HT-29 (cell line): ENCODE results near the gene PSAPL1. TPM values are rescaled to one million over a fixed set of nuclear protein-coding genes. Genes with fewer than 3 reads are reported as not detected.
"Not testable (repeated sequence)": the region's sequence is repeated elsewhere in the genome, so short reads cannot be mapped to it uniquely, and the experiment has no call there.

Source experiments
- DNase-seq: peaks from one replicate; pipeline ENCODE4 v3.0.0-alpha.2; 2015; ENCODE audit warnings: low spot score
- total RNA-seq: library from RNA; depleted of rRNA; stranded (reverse); fragments of >200 nt; shearing (Covaris generic); gene quantifications from 2 replicates; pipeline ENCODE4 v1.2.3, GENCODE V29; 2014

The PSAPL1 gene
- total RNA-seq, 1 experiment from 2014 or later, result not detected

- DNase-seq, result no peak
Measured at GRCh38 chr4:7459471-7459870, 24.7 kb upstream of the PSAPL1 start.

GRCh38 chr4:7458477-7458876 is 23.7 kb upstream of the PSAPL1 start:
- DNase-seq, result no peak

GRCh38 chr4:7458066-7458425 is 23.3 kb upstream of the PSAPL1 start:
- DNase-seq, result no peak

- no peak for DNase-seq
Measured at GRCh38 chr4:7457201-7458065, 22.7 kb upstream of the PSAPL1 start.

- DNase-seq, result not testable (repeated sequence)
Measured at GRCh38 chr4:7452802-7453201, 18.1 kb upstream of the PSAPL1 start.

- DNase-seq, result no peak
Measured at GRCh38 chr4:7451800-7452199, 17.1 kb upstream of the PSAPL1 start.

GRCh38 chr4:7451434-7451789 is 16.7 kb upstream of the PSAPL1 start:
- DNase-seq, result no peak

- DNase-seq, result no peak
Measured at GRCh38 chr4:7450775-7451433, 16.2 kb upstream of the PSAPL1 start.

GRCh38 chr4:7448036-7448435 is 13.3 kb upstream of the PSAPL1 start:
- no peak for DNase-seq

GRCh38 chr4:7447236-7447635 is 12.5 kb upstream of the PSAPL1 start:
- DNase-seq, result no peak

GRCh38 chr4:7444731-7445130 is 10.0 kb upstream of the PSAPL1 start:
- no peak for DNase-seq

- no peak for DNase-seq
Measured at GRCh38 chr4:7444314-7444713, 9.6 kb upstream of the PSAPL1 start.

GRCh38 chr4:7442574-7443162 is 7.9 kb upstream of the PSAPL1 start:
- DNase-seq, result no peak

GRCh38 chr4:7441201-7441600 is 6.5 kb upstream of the PSAPL1 start:
- DNase-seq, result no peak

GRCh38 chr4:7439699-7440098 is 5.0 kb upstream of the PSAPL1 start:
- DNase-seq, result no peak

GRCh38 chr4:7436256-7436655 is 1.5 kb upstream of the PSAPL1 start:
- DNase-seq, result no peak

- DNase-seq, result no peak
Measured at GRCh38 chr4:7435471-7436061, 836 bp upstream of the PSAPL1 start.

GRCh38 chr4:7434141-7434765 is 477 bp downstream of the PSAPL1 start:
- DNase-seq, result no peak

GRCh38 chr4:7433376-7434140 is 1.2 kb downstream of the PSAPL1 start:
- DNase-seq, result no peak

- DNase-seq, result no peak
Measured at GRCh38 chr4:7432531-7433375, 2.0 kb downstream of the PSAPL1 start.
